Measurements from ENCODE around the gene MTA1.

Gene MTA1

GRCh38 chr14:105425823-105426247 lies 6.2 kb downstream of the MTA1 start:
- no peak for DNase-seq

- no peak for DNase-seq
Measured at GRCh38 chr14:105426416-105427130, 6.9 kb downstream of the MTA1 start.

GRCh38 chr14:105427412-105427811 lies 7.8 kb downstream of the MTA1 start:
- no peak for DNase-seq

GRCh38 chr14:105427936-105428485 lies 8.4 kb downstream of the MTA1 start:
- no peak for DNase-seq

GRCh38 chr14:105430042-105430441 lies 10.4 kb downstream of the MTA1 start:
- DNase-seq, result no peak

GRCh38 chr14:105430565-105430964 lies 10.9 kb downstream of the MTA1 start:
- DNase-seq, result no peak

- DNase-seq, result no peak
Measured at GRCh38 chr14:105431256-105431655, 11.6 kb downstream of the MTA1 start.

GRCh38 chr14:105432657-105433056 lies 13.0 kb downstream of the MTA1 start:
- DNase-seq, result no peak

- no peak for DNase-seq
Measured at GRCh38 chr14:105433161-105433605, 13.6 kb downstream of the MTA1 start.

- no peak for DNase-seq
Measured at GRCh38 chr14:105436402-105436801, 16.8 kb downstream of the MTA1 start.

GRCh38 chr14:105436891-105437722 lies 17.5 kb downstream of the MTA1 start:
- no peak for DNase-seq

- no peak for DNase-seq
Measured at GRCh38 chr14:105437723-105438500, 18.3 kb downstream of the MTA1 start.

GRCh38 chr14:105439179-105439578 lies 19.6 kb downstream of the MTA1 start:
- DNase-seq, result no peak

GRCh38 chr14:105439710-105440553 lies 20.3 kb downstream of the MTA1 start:
- DNase-seq, result no peak

GRCh38 chr14:105440554-105440900 lies 20.9 kb downstream of the MTA1 start:
- DNase-seq, result no peak

- DNase-seq, result no peak
Measured at GRCh38 chr14:105440992-105441391, 21.4 kb downstream of the MTA1 start.

- no peak for DNase-seq
Measured at GRCh38 chr14:105442125-105442524, 22.5 kb downstream of the MTA1 start.

GRCh38 chr14:105442834-105443233 lies 23.2 kb downstream of the MTA1 start:
- no peak for DNase-seq

GRCh38 chr14:105444859-105445258 lies 25.2 kb downstream of the MTA1 start:
- no peak for DNase-seq

- no peak for DNase-seq
Measured at GRCh38 chr14:105445290-105445689, 25.7 kb downstream of the MTA1 start.

GRCh38 chr14:105445901-105446845 lies 26.5 kb downstream of the MTA1 start:
- no peak for DNase-seq
